AG09309 (cell line): ENCODE measurements around the gene P3H4.
A peak's percentile ranks its signal among the peaks of the same experiment; 100 is the strongest.
"Not testable (repeated sequence)": the region's sequence is repeated elsewhere in the genome, so short reads cannot be mapped to it uniquely, and the experiment has no call there.

ENCODE experiments used
- DNase-seq: peaks from one replicate; pipeline ENCODE4 v3.0.0-alpha.2; 2010; ENCODE audit warnings: low read depth
- H3K4me3 ChIP-seq: 2 replicates; pipeline ENCODE4 v1.5.1; 2011; ENCODE audit warnings: mild to moderate bottlenecking, low read depth, low read length, moderate library complexity; ENCODE audit not compliant: control insufficient read depth
- TF ChIP-seq, protein P1 (sequence below): IDR thresholded peaks from 2 replicates; pipeline ENCODE4 v1.5.1; 2011; ENCODE audit warnings: mild to moderate bottlenecking, low read depth, low read length, inconsistent platforms; ENCODE audit not compliant: insufficient read depth, control insufficient read depth; ENCODE audit errors: missing control alignments

The P3H4 gene

DNA sequence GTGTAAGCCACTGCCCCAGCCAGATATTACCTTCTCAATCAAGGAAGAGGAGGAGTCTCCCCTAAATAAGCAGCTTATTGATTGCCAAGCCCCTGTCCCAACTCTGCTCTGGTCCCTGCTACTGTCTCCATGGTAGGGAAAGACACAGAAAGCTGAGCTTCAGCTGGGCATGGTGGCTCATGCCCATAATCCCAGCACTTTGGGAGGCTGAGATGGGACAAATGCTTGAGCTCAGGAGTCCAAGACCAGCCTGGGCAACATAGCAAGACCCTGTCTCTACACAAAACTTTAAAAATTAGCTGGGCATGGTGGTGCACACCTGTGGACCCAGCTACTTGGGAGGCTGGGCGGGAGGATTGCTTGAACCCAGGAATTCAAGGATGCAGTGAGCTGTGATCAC is 31.8 kb downstream of the P3H4 start:
- no peak overlapping the region for H3K4me3 ChIP-seq
- DNase-seq, result no peak
- TF ChIP-seq, protein P1, sequence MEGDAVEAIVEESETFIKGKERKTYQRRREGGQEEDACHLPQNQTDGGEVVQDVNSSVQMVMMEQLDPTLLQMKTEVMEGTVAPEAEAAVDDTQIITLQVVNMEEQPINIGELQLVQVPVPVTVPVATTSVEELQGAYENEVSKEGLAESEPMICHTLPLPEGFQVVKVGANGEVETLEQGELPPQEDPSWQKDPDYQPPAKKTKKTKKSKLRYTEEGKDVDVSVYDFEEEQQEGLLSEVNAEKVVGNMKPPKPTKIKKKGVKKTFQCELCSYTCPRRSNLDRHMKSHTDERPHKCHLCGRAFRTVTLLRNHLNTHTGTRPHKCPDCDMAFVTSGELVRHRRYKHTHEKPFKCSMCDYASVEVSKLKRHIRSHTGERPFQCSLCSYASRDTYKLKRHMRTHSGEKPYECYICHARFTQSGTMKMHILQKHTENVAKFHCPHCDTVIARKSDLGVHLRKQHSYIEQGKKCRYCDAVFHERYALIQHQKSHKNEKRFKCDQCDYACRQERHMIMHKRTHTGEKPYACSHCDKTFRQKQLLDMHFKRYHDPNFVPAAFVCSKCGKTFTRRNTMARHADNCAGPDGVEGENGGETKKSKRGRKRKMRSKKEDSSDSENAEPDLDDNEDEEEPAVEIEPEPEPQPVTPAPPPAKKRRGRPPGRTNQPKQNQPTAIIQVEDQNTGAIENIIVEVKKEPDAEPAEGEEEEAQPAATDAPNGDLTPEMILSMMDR, result no peak

DNA sequence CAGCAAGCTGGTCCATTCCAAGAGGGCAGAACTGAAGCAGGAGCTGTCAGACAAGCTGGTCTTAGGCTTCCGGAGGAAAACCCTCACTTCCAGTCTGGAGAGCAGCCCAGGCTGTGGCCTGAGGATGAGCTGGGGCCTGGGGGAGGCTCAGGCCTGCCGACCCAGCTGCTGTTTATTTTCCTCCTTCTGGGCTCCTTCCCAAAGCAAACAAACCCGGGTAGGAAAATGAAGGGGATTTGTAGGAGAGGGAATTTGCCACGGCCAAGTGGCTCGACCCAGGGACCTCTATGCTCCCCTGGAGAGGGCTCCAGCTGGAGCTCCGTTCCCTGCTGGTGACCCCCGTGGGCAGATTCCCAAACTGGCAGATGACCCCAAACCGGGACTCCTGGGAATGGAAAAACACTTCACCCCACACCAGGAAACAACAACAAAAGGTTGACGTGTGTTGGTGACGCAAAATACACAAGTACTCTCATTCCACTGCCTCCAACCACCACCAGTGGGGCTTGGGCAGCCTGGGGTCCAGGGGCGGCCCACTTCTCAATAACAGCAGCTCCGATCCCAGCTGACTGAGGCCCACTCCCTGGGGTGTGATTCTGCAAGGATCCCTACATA is 34.1 kb downstream of the P3H4 start:
- TF ChIP-seq, protein P1, result no peak
- peak; percentile 55 for DNase-seq
- no peak overlapping the region for H3K4me3 ChIP-seq

DNA sequence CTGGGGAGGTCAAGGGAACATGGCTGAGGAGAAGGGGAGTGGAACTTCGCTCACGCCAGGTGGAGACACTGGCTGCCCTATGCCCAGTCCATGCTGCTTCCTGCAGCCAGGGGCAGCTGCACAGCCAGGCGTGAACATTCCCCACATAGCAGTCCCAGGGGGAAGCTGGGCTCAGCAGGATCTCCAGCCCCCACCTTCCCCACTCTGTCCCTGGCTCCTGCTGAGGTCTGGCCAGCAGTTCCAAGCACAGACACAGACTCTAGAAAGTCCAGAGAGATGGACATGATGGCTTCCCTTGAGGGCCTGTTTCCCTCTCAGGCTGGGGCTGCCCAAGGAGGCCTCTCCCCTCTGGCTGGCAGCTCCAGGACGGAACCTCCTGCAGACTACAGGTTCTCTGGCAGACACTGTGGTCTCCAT is 34.6 kb downstream of the P3H4 start:
- no peak overlapping the region for H3K4me3 ChIP-seq
- DNase-seq, result no peak
- TF ChIP-seq, protein P1, result peak; percentile 24

DNA sequence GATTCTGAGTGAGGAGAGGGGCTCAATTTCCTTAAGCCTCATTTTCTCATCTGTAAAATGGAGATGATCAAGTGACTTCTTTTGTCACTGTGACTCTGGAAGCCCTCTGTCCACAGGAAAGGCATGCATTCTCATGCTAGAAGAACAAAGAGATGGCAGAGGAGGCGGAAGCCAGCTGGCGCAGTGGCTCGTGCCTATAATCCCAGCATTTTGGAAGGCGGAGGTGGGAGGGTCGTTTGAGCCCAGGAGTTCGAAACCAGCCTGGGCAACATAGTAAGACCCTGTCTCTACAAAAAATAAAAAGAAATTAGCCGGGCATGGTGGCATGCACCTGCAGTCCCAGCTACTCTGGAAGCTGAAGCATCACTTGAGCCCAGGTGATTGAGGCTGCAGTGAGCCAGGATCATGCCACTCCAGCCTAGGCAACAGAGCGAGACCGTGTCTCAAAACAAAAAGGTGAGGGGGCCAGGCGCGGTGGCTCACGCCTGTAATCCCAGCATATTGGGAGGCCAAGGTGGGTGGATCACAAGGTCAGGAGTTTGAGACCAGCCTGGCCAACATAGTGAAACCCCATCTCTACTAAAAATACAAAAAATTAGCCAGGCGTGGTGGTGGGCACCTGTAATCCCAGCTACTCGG is 35.4 kb downstream of the P3H4 start:
- not testable (repeated sequence) for H3K4me3 ChIP-seq, DNase-seq

DNA sequence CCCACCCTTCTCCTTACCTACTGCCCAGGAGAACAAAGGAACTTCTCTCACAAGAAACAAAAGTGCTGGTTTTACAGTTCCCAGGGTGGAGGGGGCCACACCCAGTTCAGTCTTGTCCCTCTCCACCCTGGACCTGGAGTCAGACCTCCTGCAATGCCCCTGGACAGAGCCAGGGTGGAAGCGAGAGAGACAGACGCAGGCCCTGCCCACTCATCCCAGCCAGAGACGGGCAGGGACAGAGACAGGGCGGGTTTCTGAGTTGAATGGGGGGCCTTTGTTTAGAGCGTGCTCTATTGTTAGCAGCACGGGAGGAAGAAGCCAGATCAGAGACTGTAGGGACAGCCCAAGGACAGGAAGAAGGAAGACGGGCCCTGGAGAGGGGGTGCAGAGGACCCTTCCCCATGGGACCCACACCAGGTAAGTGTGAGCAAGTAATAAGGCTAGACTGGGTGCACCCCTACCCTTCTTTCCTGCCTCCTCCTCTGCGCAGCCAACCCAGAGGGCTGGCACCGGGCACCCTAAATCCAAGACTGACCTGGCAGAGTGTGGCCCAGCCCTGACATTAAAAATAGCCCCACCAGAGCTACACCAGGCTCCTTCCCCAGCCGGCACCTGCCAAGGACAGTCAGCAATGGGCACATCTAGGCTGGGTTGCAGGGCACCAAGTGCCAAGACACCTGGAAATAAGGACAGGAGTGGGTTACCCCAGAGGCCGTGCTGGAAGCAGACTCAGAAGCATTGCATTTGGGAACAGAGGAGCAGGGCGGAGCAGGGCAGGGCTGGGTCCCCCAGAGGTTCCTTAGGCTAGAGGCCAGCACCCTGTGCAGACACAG is 36.1 kb downstream of the P3H4 start:
- no peak overlapping the region for H3K4me3 ChIP-seq
- TF ChIP-seq, protein P1, result no peak
- DNase-seq, result no peak

DNA sequence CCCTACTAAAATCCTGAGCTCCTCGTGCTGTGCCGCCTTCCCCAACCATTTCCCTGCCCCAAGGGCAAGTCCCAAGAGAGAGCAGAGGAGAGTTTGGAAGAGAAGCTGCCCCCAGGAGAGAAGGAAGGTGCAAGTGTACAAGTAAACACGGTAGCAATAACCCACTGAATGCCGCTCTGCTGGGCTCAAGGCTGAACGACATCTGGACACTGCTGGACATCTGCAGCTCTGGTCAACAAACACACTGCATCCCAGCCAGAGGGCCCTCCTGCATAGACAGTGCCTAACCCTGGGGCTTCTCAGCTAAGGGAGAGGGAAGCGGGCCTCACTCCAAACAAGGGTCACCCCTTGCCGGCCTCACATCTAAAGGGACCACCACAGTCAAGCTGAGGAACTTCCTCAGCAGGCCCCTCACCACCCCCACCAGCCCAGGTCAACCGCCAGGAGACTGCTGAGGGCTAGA is 38.0 kb downstream of the P3H4 start:
- no peak for DNase-seq
- no peak overlapping the region for H3K4me3 ChIP-seq
- TF ChIP-seq, protein P1, result no peak

DNA sequence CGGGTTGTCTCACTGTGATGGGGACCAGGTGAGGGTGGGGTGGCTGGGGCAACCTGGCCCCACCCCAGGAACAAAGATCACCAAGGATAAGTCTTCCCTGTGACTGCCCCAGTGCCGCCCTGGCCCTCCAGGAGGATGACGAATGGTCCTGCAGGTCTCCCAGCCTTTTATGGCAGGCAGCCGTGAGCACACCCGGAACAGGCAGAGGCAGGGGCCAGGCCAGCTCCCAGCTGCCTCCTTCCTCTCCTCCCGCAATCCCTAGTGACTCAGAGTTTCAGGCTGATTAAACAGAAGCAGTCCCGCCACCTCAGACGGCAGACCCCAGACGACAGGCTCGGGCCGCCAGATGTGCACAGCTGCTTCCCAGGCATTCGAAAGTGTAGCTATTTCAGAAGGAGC is 38.6 kb downstream of the P3H4 start:
- H3K4me3 ChIP-seq, result no peak overlapping the region
- DNase-seq, result peak; percentile 38
- TF ChIP-seq, protein P1, result no peak
